ENCODE results near the gene TMEM167A.

DNA sequence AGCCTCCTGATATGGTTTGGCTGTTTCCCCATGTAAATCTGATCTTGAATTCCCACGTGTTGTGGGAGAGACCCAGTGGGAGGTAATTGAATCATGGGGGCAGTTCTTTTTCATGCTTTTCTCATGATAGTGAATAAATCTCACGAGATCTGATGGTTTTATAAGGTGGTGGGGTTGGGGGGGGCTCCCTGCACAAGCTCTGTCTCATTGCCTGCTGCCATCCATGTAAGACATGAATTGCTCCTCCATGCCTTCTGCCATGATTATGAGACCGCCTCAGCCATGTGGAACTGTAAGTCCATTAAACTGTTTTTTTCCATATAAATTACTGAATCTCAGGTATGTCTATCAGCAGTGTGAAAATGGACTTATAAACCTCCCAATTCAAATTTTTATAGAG is 13.0 kb upstream of the TMEM167A start:
- TF ChIP-seq, protein P1, sequence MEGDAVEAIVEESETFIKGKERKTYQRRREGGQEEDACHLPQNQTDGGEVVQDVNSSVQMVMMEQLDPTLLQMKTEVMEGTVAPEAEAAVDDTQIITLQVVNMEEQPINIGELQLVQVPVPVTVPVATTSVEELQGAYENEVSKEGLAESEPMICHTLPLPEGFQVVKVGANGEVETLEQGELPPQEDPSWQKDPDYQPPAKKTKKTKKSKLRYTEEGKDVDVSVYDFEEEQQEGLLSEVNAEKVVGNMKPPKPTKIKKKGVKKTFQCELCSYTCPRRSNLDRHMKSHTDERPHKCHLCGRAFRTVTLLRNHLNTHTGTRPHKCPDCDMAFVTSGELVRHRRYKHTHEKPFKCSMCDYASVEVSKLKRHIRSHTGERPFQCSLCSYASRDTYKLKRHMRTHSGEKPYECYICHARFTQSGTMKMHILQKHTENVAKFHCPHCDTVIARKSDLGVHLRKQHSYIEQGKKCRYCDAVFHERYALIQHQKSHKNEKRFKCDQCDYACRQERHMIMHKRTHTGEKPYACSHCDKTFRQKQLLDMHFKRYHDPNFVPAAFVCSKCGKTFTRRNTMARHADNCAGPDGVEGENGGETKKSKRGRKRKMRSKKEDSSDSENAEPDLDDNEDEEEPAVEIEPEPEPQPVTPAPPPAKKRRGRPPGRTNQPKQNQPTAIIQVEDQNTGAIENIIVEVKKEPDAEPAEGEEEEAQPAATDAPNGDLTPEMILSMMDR (IDR thresholded peaks at IDR 0.05): no peak
- no peak for TF ChIP-seq POLR2A (IDR thresholded peaks at IDR 0.05)
